Cerebellar nuclear complex (tissue), 1 donor: ENCODE results near the gene CENPC.
"Not testable (repeated sequence)": the region's sequence is repeated elsewhere in the genome, so short reads cannot be mapped to it uniquely, and the experiment has no call there.

Experiments used
- DNase-seq, 2 experiments: peaks; one replicate each; lab custom pipeline; 2025; lab: John Stamatoyannopoulos, UW

CENPC gene

GRCh38 chr4:67550451-67550850 is 5.1 kb upstream of the CENPC start:
- DNase-seq, result no peak

- no peak for DNase-seq
Measured at GRCh38 chr4:67549123-67549522, 3.8 kb upstream of the CENPC start.

- DNase-seq, result no peak
Measured at GRCh38 chr4:67546971-67547370, 1.7 kb upstream of the CENPC start.

- DNase-seq, result no peak
Measured at GRCh38 chr4:67546004-67546356, 677 bp upstream of the CENPC start.

GRCh38 chr4:67542076-67542475 is 3.2 kb downstream of the CENPC start:
- no peak for DNase-seq

GRCh38 chr4:67539830-67540229 is 5.5 kb downstream of the CENPC start:
- DNase-seq, result no peak

- DNase-seq, result no peak
Measured at GRCh38 chr4:67535280-67535840, 9.9 kb downstream of the CENPC start.

- no peak for DNase-seq
Measured at GRCh38 chr4:67533112-67533511, 12.2 kb downstream of the CENPC start.

GRCh38 chr4:67532397-67532796 is 12.9 kb downstream of the CENPC start:
- DNase-seq, result not testable (repeated sequence)

GRCh38 chr4:67531379-67531962 is 13.8 kb downstream of the CENPC start:
- DNase-seq, result no peak

- DNase-seq, result not testable (repeated sequence)
Measured at GRCh38 chr4:67524140-67524539, 21.2 kb downstream of the CENPC start.

- no peak for DNase-seq
Measured at GRCh38 chr4:67522851-67523671, 22.2 kb downstream of the CENPC start.

GRCh38 chr4:67522230-67522629 is 23.1 kb downstream of the CENPC start:
- DNase-seq, result no peak

- DNase-seq, result no peak
Measured at GRCh38 chr4:67521506-67521905, 23.8 kb downstream of the CENPC start.

GRCh38 chr4:67520141-67520540 is 25.2 kb downstream of the CENPC start:
- no peak for DNase-seq

- no peak for DNase-seq
Measured at GRCh38 chr4:67512501-67512900, 32.8 kb downstream of the CENPC start.

GRCh38 chr4:67500373-67500772 is 44.9 kb downstream of the CENPC start:
- no peak for DNase-seq

- no peak for DNase-seq
Measured at GRCh38 chr4:67499799-67500198, 45.5 kb downstream of the CENPC start.

- DNase-seq, result no peak
Measured at GRCh38 chr4:67483868-67484602, 61.3 kb downstream of the CENPC start.

GRCh38 chr4:67480810-67481209 is 64.5 kb downstream of the CENPC start:
- DNase-seq, result no peak

GRCh38 chr4:67475155-67475554 is 70.1 kb downstream of the CENPC start:
- DNase-seq, result no peak

GRCh38 chr4:67470871-67471270 is 74.4 kb downstream of the CENPC start:
- DNase-seq, result no peak

- no peak for DNase-seq
Measured at GRCh38 chr4:67468830-67469229, 76.5 kb downstream of the CENPC start.
